ENCODE data around the gene KCMF1. TPM values are rescaled to one million over a fixed set of nuclear protein-coding genes. Genes with fewer than 3 reads are reported as not detected.

KCMF1 gene
- total and polyA plus RNA-seq, 9 of the 15 experiments (the other 6 are each of a cell fraction or from before 2014, with no cell fraction given) = 6.8 to 88.2 (median 46.5) TPM

DNA sequence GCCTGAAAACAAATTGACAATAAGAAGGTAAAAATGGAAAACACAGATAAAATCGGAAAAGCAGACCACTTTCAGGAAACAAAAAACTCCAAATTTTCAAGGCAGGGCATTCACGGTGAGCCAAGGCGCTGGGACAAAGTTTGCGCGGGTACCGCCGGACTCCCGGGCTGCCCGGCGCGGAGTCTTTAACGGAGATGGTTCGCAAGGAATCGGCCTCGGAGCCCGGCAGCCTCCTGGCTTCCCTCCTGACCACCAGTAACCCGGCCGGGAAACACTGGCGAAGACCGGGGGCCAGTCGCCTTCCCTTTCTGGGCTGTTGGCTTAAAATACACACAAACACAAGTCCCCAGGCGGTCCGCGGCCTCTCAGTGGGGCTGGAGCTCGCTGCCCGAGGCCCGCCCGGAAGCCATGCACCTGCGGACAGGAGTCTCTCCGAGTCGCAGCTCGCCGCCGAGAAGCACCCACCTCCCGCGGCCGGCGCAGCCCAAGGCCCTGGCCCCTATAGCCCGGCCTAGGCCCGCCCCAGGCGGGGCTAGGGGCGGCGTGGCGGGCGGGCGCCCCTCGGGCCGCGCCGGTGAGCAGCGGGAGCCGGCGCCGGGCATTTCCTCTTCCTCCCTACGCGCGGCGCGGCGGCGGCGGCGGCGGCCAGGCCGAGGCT lies 622 bp upstream of the KCMF1 start (continued):
- no peak for TF ChIP-seq NR4A1 (CRISPR knock-in tag; IDR thresholded peaks at IDR 0.05)
- TF ChIP-seq NR4A1 (tag; IDR thresholded peaks at IDR 0.05) = no peak
- TF ChIP-seq, protein P1, sequence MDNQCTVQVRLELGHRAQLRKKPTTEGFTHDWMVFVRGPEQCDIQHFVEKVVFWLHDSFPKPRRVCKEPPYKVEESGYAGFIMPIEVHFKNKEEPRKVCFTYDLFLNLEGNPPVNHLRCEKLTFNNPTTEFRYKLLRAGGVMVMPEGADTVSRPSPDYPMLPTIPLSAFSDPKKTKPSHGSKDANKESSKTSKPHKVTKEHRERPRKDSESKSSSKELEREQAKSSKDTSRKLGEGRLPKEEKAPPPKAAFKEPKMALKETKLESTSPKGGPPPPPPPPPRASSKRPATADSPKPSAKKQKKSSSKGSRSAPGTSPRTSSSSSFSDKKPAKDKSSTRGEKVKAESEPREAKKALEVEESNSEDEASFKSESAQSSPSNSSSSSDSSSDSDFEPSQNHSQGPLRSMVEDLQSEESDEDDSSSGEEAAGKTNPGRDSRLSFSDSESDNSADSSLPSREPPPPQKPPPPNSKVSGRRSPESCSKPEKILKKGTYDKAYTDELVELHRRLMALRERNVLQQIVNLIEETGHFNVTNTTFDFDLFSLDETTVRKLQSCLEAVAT (IDR thresholded peaks at IDR 0.05) = peak in 1 of 2 experiments; percentile 35; a peak in 1 of 4 replicates
- peak; percentile 86 for TF ChIP-seq RBFOX2 (IDR thresholded peaks at IDR 0.05; ENCODE audit: low read depth, low read length)
- TF ChIP-seq TBP (optimal IDR thresholded peaks at IDR 0.05; ENCODE audit: low read depth, low read length) = peak; percentile 35
- no peak for TF ChIP-seq CBX2 (IDR thresholded peaks at IDR 0.05; ENCODE audit: insufficient read depth, low read length, poor library complexity, severe bottlenecking)
- peak; percentile 89 for TF ChIP-seq ZBTB7A (IDR thresholded peaks at IDR 0.05; ENCODE audit: borderline replicate concordance, control insufficient read depth, low read depth, low read length)
- TF ChIP-seq PCBP1 (IDR thresholded peaks at IDR 0.05; ENCODE audit: low read depth, low read length, poor library complexity, severe bottlenecking) = no peak
- peak; percentile 47; the same call in 1 of the 2 replicates for TF ChIP-seq GATAD2B (IDR thresholded peaks at IDR 0.05; ENCODE audit: borderline replicate concordance)
- TF ChIP-seq E2F3 (CRISPR knock-in tag; IDR thresholded peaks at IDR 0.05) = no peak
- TF ChIP-seq, protein P2, sequence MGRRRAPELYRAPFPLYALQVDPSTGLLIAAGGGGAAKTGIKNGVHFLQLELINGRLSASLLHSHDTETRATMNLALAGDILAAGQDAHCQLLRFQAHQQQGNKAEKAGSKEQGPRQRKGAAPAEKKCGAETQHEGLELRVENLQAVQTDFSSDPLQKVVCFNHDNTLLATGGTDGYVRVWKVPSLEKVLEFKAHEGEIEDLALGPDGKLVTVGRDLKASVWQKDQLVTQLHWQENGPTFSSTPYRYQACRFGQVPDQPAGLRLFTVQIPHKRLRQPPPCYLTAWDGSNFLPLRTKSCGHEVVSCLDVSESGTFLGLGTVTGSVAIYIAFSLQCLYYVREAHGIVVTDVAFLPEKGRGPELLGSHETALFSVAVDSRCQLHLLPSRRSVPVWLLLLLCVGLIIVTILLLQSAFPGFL (CRISPR knock-in tag; IDR thresholded peaks at IDR 0.05) = no peak
- TF ChIP-seq POLR2G (IDR thresholded peaks at IDR 0.05; ENCODE audit: low read depth, low read length) = peak; percentile 89
- 0 out of 2 replicates have a peak, but pooled peaks have one; percentile 12 for TF ChIP-seq PHF21A (IDR thresholded peaks at IDR 0.05; ENCODE audit: borderline replicate concordance, low read depth)
- TF ChIP-seq, protein P3, sequence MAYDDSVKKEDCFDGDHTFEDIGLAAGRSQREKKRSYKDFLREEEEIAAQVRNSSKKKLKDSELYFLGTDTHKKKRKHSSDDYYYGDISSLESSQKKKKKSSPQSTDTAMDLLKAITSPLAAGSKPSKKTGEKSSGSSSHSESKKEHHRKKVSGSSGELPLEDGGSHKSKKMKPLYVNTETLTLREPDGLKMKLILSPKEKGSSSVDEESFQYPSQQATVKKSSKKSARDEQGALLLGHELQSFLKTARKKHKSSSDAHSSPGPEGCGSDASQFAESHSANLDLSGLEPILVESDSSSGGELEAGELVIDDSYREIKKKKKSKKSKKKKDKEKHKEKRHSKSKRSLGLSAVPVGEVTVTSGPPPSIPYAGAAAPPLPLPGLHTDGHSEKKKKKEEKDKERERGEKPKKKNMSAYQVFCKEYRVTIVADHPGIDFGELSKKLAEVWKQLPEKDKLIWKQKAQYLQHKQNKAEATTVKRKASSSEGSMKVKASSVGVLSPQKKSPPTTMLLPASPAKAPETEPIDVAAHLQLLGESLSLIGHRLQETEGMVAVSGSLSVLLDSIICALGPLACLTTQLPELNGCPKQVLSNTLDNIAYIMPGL (CRISPR knock-in tag; IDR thresholded peaks at IDR 0.05) = 0 out of 2 replicates have a peak, but pooled peaks have one; percentile 29
- TF ChIP-seq C11orf30 (IDR thresholded peaks at IDR 0.05; ENCODE audit: low read depth) = no peak
- TF ChIP-seq ZNF76 (CRISPR knock-in tag; IDR thresholded peaks at IDR 0.05; ENCODE audit: borderline replicate concordance) = no peak
- TF ChIP-seq CHD1 (IDR thresholded peaks at IDR 0.05; ENCODE audit: low read length) = peak; percentile 86
- TF ChIP-seq, protein P4, sequence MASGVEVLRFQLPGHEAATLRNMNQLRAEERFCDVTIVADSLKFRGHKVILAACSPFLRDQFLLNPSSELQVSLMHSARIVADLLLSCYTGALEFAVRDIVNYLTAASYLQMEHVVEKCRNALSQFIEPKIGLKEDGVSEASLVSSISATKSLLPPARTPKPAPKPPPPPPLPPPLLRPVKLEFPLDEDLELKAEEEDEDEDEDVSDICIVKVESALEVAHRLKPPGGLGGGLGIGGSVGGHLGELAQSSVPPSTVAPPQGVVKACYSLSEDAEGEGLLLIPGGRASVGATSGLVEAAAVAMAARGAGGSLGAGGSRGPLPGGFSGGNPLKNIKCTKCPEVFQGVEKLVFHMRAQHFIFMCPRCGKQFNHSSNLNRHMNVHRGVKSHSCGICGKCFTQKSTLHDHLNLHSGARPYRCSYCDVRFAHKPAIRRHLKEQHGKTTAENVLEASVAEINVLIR (CRISPR knock-in tag; IDR thresholded peaks at IDR 0.05) = no peak
- TF ChIP-seq ZNF212 (CRISPR knock-in tag; IDR thresholded peaks at IDR 0.05) = no peak
- no peak for TF ChIP-seq OTX1 (CRISPR knock-in tag; IDR thresholded peaks at IDR 0.05)
- peak; percentile 30; the same call in 1 of the 2 replicates for TF ChIP-seq TFAP4 (CRISPR knock-in tag; IDR thresholded peaks at IDR 0.05; ENCODE audit: borderline replicate concordance)
- peak; percentile 64; the same call in 1 of the 2 replicates for TF ChIP-seq CXXC5 (CRISPR knock-in tag; IDR thresholded peaks at IDR 0.05)

Measured in K562 (cell line).